IMR-90 (cell line): ENCODE results near the gene PAK6. TPM values are rescaled to one million over a fixed set of nuclear protein-coding genes. Genes with fewer than 3 reads are reported as not detected.

ENCODE experiments used
- ATAC-seq: fragments of 200-7000 bp; cut with Tn5 transposase; 2 replicates; pipeline ENCODE4 v1.9.1; 2020; ENCODE audit warnings: low read depth, mild to moderate bottlenecking, moderate library complexity
- BruUV-seq: library from RNA; stranded (reverse); fragments of 400-500 nt; replicated peaks from 2 replicates; lab custom pipeline; 2021; lab: Mats Ljungman, UMichigan
- CTCF ChIA-PET: fragments of 300-600 bp; formaldehyde crosslinking; extraction: SDS; loops from one replicate; lab custom pipeline; 2021; ENCODE audit warnings: antibody characterized with exemption; lab: Yijun Ruan, JAX
- POLR2A ChIA-PET: fragments of 300-600 bp; sonication (Branson Sonifier 250); formaldehyde crosslinking; loops from one replicate; lab custom pipeline; 2022; ENCODE audit warnings: antibody characterized with exemption; ENCODE audit not compliant: unreplicated experiment; lab: Charles Lee
- DNase-seq: peaks from one replicate; pipeline ENCODE4 v3.0.0; 2013
- H2AFZ ChIP-seq: replicated peaks from 2 replicates; pipeline ENCODE3; 2013; ENCODE audit warnings: low read length, mild to moderate bottlenecking; ENCODE audit not compliant: poor library complexity
- H2AK5ac ChIP-seq: 2 replicates; pipeline ENCODE4 v1.6.1; 2013; ENCODE audit warnings: low read depth, low read length, inconsistent platforms
- H2AK9ac ChIP-seq: replicated peaks from 2 replicates; pipeline ENCODE3; 2013; ENCODE audit warnings: mild to moderate bottlenecking, low read depth, low read length, moderate library complexity; ENCODE audit not compliant: poor library complexity
- H2BK120ac ChIP-seq: 2 replicates; pipeline ENCODE4 v1.6.1; 2013; ENCODE audit warnings: low read depth, low read length, inconsistent platforms
- H2BK15ac ChIP-seq: 3 replicates; pipeline ENCODE4 v1.6.1; 2013; ENCODE audit warnings: low read depth, low read length, inconsistent platforms
- H2BK20ac ChIP-seq: 2 replicates; pipeline ENCODE4 v1.6.1; 2013; ENCODE audit warnings: low read depth, mild to moderate bottlenecking, inconsistent platforms, low read length, moderate library complexity
- H2BK5ac ChIP-seq: 2 replicates; pipeline ENCODE4 v1.6.1; 2013; ENCODE audit warnings: mild to moderate bottlenecking, low read depth, low read length, inconsistent platforms; ENCODE audit not compliant: poor library complexity, severe bottlenecking
- H3K14ac ChIP-seq: replicated peaks from 2 replicates; pipeline ENCODE4 v1.6.1; 2013; ENCODE audit warnings: low read depth, low read length, inconsistent platforms
- H3K18ac ChIP-seq: 2 replicates; pipeline ENCODE4 v1.6.1; 2013; ENCODE audit warnings: low read depth, low read length, control low read depth
- H3K23ac ChIP-seq: 2 replicates; pipeline ENCODE4 v1.6.1; 2013; ENCODE audit warnings: low read depth, low read length, inconsistent platforms
- H3K27ac ChIP-seq: 2 replicates; pipeline ENCODE4 v1.5.1; 2013; ENCODE audit warnings: mild to moderate bottlenecking, control low read depth, low read length; ENCODE audit not compliant: insufficient read depth
- H3K27me3 ChIP-seq: 2 replicates; pipeline ENCODE4 v1.6.1; 2013; ENCODE audit warnings: low read length; ENCODE audit not compliant: control insufficient read depth, insufficient read depth
- H3K36me3 ChIP-seq: 2 replicates; pipeline ENCODE4 v1.6.1; 2013; ENCODE audit warnings: low read length, mixed read lengths; ENCODE audit not compliant: control insufficient read depth, insufficient read depth
- H3K4ac ChIP-seq: 2 replicates; pipeline ENCODE4 v1.6.1; 2013; ENCODE audit warnings: low read depth, low read length, inconsistent platforms
- H3K4me1 ChIP-seq: 2 replicates; pipeline ENCODE4 v1.6.1; 2013; ENCODE audit warnings: low read length, mixed read lengths; ENCODE audit not compliant: control insufficient read depth, insufficient read depth
- H3K4me2 ChIP-seq: 2 replicates; pipeline ENCODE4 v1.6.1; 2013; ENCODE audit warnings: low read depth, mild to moderate bottlenecking, control low read depth, low read length, moderate library complexity
- H3K4me3 ChIP-seq: 2 replicates; pipeline ENCODE4 v1.5.1; 2013; ENCODE audit warnings: low read depth, mild to moderate bottlenecking, control low read depth, low read length, moderate library complexity; ENCODE audit not compliant: insufficient read depth
- H3K56ac ChIP-seq: 2 replicates; pipeline ENCODE4 v1.6.1; 2013; ENCODE audit warnings: low read length, inconsistent platforms; ENCODE audit not compliant: insufficient read depth; ENCODE audit errors: extremely low read depth
- H3K79me1 ChIP-seq, 2 experiments: 2 replicates each; pipeline ENCODE4 v1.6.1; 2013; ENCODE audit warnings: low read length in 2 of 2, inconsistent platforms in 1 of 2, low read depth in 1 of 2
- H3K9ac ChIP-seq: 2 replicates; pipeline ENCODE4 v1.6.1; 2013; ENCODE audit warnings: low read depth, low read length, control low read depth
- H3K9me1 ChIP-seq: 2 replicates; pipeline ENCODE4 v1.6.1; 2013; ENCODE audit warnings: low read length, inconsistent platforms; ENCODE audit not compliant: insufficient read depth
- H3K9me3 ChIP-seq: 2 replicates; pipeline ENCODE4 v1.6.1; 2013; ENCODE audit warnings: low read length; ENCODE audit not compliant: control insufficient read depth, insufficient read depth
- H4K20me1 ChIP-seq: 2 replicates; pipeline ENCODE4 v1.6.1; 2013; ENCODE audit warnings: low read length, inconsistent platforms; ENCODE audit not compliant: insufficient read depth
- H4K5ac ChIP-seq: 2 replicates; pipeline ENCODE4 v1.6.1; 2013; ENCODE audit warnings: mild to moderate bottlenecking, low read depth, low read length, control low read depth
- H4K8ac ChIP-seq, 2 experiments: 2 replicates each; pipeline ENCODE4 v1.6.1; 2013; ENCODE audit warnings: low read depth in 2 of 2, low read length in 2 of 2, control low read depth in 1 of 2, inconsistent platforms in 1 of 2
- H4K91ac ChIP-seq: 2 replicates; pipeline ENCODE4 v1.6.1; 2013; ENCODE audit warnings: low read depth, low read length, inconsistent platforms; ENCODE audit not compliant: insufficient read depth
- BHLHE40 ChIP-seq: fragments of 150-350 bp; IDR thresholded peaks from 2 replicates; pipeline ENCODE4 v1.6.1; 2016; ENCODE audit warnings: mild to moderate bottlenecking, low read depth, low read length
- MAFK ChIP-seq: IDR thresholded peaks from 2 replicates; pipeline ENCODE4 v1.6.1; 2012; ENCODE audit warnings: low read depth, low read length, improper control_type of control experiment
- MXI1 ChIP-seq: IDR thresholded peaks from 2 replicates; pipeline ENCODE4 v1.6.1; 2012; ENCODE audit warnings: low read depth, mild to moderate bottlenecking, low read length, moderate library complexity, borderline replicate concordance
- RCOR1 ChIP-seq: IDR thresholded peaks from 2 replicates; pipeline ENCODE4 v1.6.1; 2012; ENCODE audit warnings: mild to moderate bottlenecking, low read length, improper control_type of control experiment; ENCODE audit not compliant: insufficient replicate concordance
- USF2 ChIP-seq: fragments of 150-350 bp; IDR thresholded peaks from 2 replicates; pipeline ENCODE4 v1.6.1; 2017; ENCODE audit warnings: mild to moderate bottlenecking, antibody characterized with exemption, low read length, low read depth
- WGBS, 2 experiments: methylation state at CpG; one replicate each; pipeline versions ENCODE4 v1.1.5 to v1.1.7; 2013; ENCODE audit warnings: missing lambda C conversion rate in 2 of 2; ENCODE audit not compliant: insufficient read length in 1 of 2; ENCODE audit errors: extremely low coverage in 2 of 2; 5-methylcytosine and 5-hydroxymethylcytosine counted together
- dilution Hi-C: fragments of 300-500 bp; cut with HindIII; formaldehyde crosslinking; loops from one replicate; pipeline ENCODE4 v1.14.3; 2018; ENCODE audit warnings: low sequenced_read_pairs; ENCODE audit not compliant: unreplicated experiment
- in situ Hi-C: fragments of 300-500 bp; cut with MboI; formaldehyde crosslinking; loops from 3 replicates; pipeline ENCODE4 v1.14.3; 2019; ENCODE audit warnings: low sequenced_read_pairs, inconsistent platforms, mixed read lengths
- intact Hi-C: fragments of 100-400 bp; cut with micrococcal nuclease; formaldehyde crosslinking; loops from 2 replicates; pipeline ENCODE4 v1.10.0; 2022
- polyA plus RNA-seq, 3 experiments: library from polyadenylated mRNA; depleted of rRNA; stranded (reverse); fragments of >200 nt; gene quantifications; 2 replicates each; pipeline ENCODE4 v1.2.3, GENCODE V29; 2012; ENCODE audit warnings: low replicate concordance in 1 of 3
- total RNA-seq: library from RNA; depleted of rRNA; stranded (reverse); fragments of >200 nt; gene quantifications from 2 replicates; pipeline ENCODE4 v1.2.3, GENCODE V29; 2012

PAK6 gene
- total and polyA plus RNA-seq, 2 of the 4 experiments (the other 2 are of a cell fraction): 0.21 TPM; not detected in 1

DNA sequence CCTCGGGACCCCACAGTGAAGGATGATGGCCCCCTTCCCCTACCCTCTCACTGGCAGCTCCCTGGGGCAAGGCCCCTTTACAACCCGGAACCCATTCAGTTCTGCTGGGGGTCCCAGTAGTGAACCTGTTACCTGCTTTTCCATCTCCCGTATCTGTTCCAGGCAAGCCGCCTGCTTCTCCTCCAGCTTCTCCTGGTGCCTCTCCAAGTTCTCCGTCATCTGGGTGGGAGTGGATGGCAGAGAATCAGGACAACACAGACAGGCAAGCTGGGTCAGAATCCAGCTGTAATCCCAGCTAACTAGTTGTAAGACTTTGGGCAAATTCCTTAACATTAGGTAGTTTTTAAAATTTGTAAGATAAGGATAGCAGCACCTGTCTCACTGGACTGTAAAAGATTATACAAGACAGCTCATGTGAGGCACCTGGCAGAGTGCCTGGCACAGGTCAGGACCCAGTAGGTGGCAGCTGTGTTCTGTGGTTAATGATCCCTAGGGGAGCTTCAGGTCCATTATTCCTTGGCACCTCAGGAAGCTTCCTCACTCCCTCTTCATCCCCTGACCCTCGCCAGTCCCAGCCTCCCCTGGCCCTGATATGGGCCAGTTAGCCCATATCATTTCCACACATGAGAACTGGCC is 50.4 kb downstream of the PAK6 start:
- H3K9me3 ChIP-seq: no peaks in the 10 kb centered on the region
- H4K91ac ChIP-seq: no peak overlapping the region
- no peaks in the 10 kb centered on the region for H3K79me1 ChIP-seq
- no peak overlapping the region for H3K9ac ChIP-seq
- no peak overlapping the region for H3K4ac ChIP-seq
- TF ChIP-seq BHLHE40 (no peak), RCOR1 (no peak), USF2 (no peak), MAFK (no peak), MXI1 (no peak)
- ChIA-PET POLR2A (no interaction called here), CTCF (interaction anchor here (0.9 to 2.6 kb wide), 2 partner anchors 10 to 20 kb away, joined by 3 to 13 read pairs; no protein-coding TSS in a partner anchor)
- no peak overlapping the region for H3K56ac ChIP-seq
- no peak overlapping the region for H3K14ac ChIP-seq
- H2AK9ac ChIP-seq: no peak overlapping the region
- H2BK120ac ChIP-seq: no peak overlapping the region
- H4K5ac ChIP-seq: no peak overlapping the region
- H2BK15ac ChIP-seq: no peak overlapping the region
- H3K4me3 ChIP-seq: no peak overlapping the region
- BruUV-seq: no TSS peak
- H2BK20ac ChIP-seq: no peak overlapping the region
- no peaks in the 10 kb centered on the region for H3K9me1 ChIP-seq
- ATAC-seq (no peak), DNase-seq (no peak)
- H3K18ac ChIP-seq: no peak overlapping the region
- H2BK5ac ChIP-seq: no peak overlapping the region
- H3K27me3 ChIP-seq: peaks cover 57% of the 10 kb centered on the region
- no peak overlapping the region for H3K23ac ChIP-seq
- no peak overlapping the region for H2AFZ ChIP-seq
- intact Hi-C loops (no loop called here), dilution Hi-C loops (no loop called here), in situ Hi-C loops (no loop called here)
- peaks cover 5% of the 10 kb centered on the region for H3K4me1 ChIP-seq
- H3K4me2 ChIP-seq: no peak overlapping the region
- no peaks in the 10 kb centered on the region for H3K36me3 ChIP-seq
- H4K20me1 ChIP-seq: no peaks in the 10 kb centered on the region
- no peak overlapping the region for H2AK5ac ChIP-seq
- H4K8ac ChIP-seq: no peak overlapping the region
- no peak overlapping the region for H3K27ac ChIP-seq
- WGBS, 2 experiments: 90% methylated on average over 2 of the region's 6 CpGs; no CpG with 5 or more reads in 1 of the 2 experiments
